Muscle layer of colon (tissue), 2 donors: ENCODE data around the gene MYRFL.
"Not testable (repeated sequence)": the region's sequence is repeated elsewhere in the genome, so short reads cannot be mapped to it uniquely, and the experiment has no call there.

Source experiments
- H3K27ac ChIP-seq: one replicate; pipeline ENCODE4 v1.7.0; 2013; ENCODE audit warnings: low read depth, mild to moderate bottlenecking, low read length, moderate library complexity
- H3K27me3 ChIP-seq, 2 donors: one replicate each; pipeline ENCODE4 v1.7.0; 2013; ENCODE audit warnings: low read length in 2 of 2, mild to moderate bottlenecking in 2 of 2; ENCODE audit not compliant: insufficient read depth in 2 of 2, control insufficient read depth in 1 of 2
- H3K36me3 ChIP-seq: one replicate; pipeline ENCODE4 v1.7.0; 2013; ENCODE audit warnings: mild to moderate bottlenecking, low read length; ENCODE audit not compliant: insufficient read depth
- H3K4me1 ChIP-seq: one replicate; pipeline ENCODE4 v1.7.0; 2013; ENCODE audit warnings: mild to moderate bottlenecking, low read length; ENCODE audit not compliant: insufficient read depth
- H3K4me3 ChIP-seq, 2 donors: one replicate each; pipeline ENCODE4 v1.7.0; 2013; ENCODE audit warnings: low read length in 2 of 2, low read depth in 1 of 2, mild to moderate bottlenecking in 1 of 2, moderate library complexity in 1 of 2
- H3K9ac ChIP-seq: one replicate; pipeline ENCODE4 v1.7.0; 2013; ENCODE audit warnings: low read length
- H3K9me3 ChIP-seq: one replicate; pipeline ENCODE4 v1.7.0; 2013; ENCODE audit warnings: mild to moderate bottlenecking, low read length
- donor health status: abdominal sarcoma.
- donor health status: Adenocarcinoma of cecum.

MYRFL gene

GRCh38 chr12:69824966-69825560 lies at the start of gene MYRFL:
TSS of gene MYRFL (plus strand) at chr12:69825227. CDS start at chr12:69825518, 291 bp downstream.
- H3K4me1 ChIP-seq, result no peaks in the 10 kb centered on the region
- no peak within 1 kb of the TSS for H3K27ac ChIP-seq
- H3K9ac ChIP-seq, result no peak within 1 kb of the TSS
- H3K4me3 ChIP-seq, result no peak within 1 kb of the TSS
- H3K27me3 ChIP-seq, result no peaks in the 10 kb centered on the region
- no peaks in the 10 kb centered on the region for H3K36me3 ChIP-seq
- no peaks in the 10 kb centered on the region for H3K9me3 ChIP-seq

GRCh38 chr12:69779928-69780327 lies 45.1 kb upstream of the MYRFL start:
- H3K4me3 ChIP-seq, result no peak overlapping the region
- no peak overlapping the region for H3K9ac ChIP-seq
- no peaks in the 10 kb centered on the region for H3K36me3 ChIP-seq
- H3K27me3 ChIP-seq, result no peaks in the 10 kb centered on the region
- no peak overlapping the region for H3K27ac ChIP-seq
- H3K9me3 ChIP-seq, result no peaks in the 10 kb centered on the region
- H3K4me1 ChIP-seq, result no peaks in the 10 kb centered on the region

GRCh38 chr12:69783365-69783764 lies 41.7 kb upstream of the MYRFL start:
- H3K9ac ChIP-seq, result no peak overlapping the region
- H3K27me3 ChIP-seq, result no peaks in the 10 kb centered on the region
- no peaks in the 10 kb centered on the region for H3K9me3 ChIP-seq
- H3K4me3 ChIP-seq, result no peak overlapping the region
- H3K27ac ChIP-seq, result no peak overlapping the region
- H3K4me1 ChIP-seq, result no peaks in the 10 kb centered on the region
- no peaks in the 10 kb centered on the region for H3K36me3 ChIP-seq

DNA sequence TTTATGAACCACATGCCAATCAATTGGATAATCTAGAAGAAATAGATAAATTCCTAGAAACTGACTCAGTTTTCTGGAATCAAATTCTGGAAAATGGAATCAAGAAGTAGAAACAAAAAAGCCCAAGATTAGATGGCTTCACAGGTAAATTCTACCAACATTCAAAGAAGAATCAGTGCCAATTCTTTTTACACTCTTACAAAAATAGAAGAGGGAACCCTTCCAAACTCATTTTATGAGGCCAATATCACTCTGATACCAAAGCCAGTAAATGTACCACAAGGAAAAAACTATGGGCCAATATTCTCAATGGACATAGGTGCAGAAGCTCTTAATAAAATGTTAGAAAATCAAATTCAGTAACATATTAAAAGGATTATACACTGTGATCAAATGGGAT lies 35.7 kb upstream of the MYRFL start:
- no peaks in the 10 kb centered on the region for H3K36me3 ChIP-seq
- H3K27me3 ChIP-seq, result no peaks in the 10 kb centered on the region

DNA sequence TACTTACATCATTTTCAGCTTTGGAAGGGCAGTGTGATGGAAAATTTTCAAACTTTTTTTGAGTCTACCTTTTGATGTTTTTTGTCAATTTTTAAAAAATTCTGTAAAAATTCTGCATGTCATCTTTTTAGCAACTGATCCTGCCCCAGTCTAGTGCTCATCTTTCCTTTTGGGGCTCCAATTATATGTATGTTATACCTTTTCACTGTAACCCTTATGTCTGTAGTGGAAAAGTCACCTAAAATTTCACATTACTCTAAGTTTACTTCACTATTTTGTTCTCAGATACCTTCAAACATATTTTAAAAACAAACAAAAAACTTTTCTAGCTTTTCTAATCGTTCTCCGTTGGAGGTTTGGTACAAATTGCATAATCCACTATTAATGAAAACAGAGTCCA lies 32.5 kb upstream of the MYRFL start:
- Histone ChIP-seq H3K27me3 (no peaks in the 10 kb centered on the region), H3K4me3 (no peak overlapping the region), H3K36me3 (no peaks in the 10 kb centered on the region), H3K9me3 (peaks cover 6% of the 10 kb centered on the region), H3K27ac (no peak overlapping the region), H3K4me1 (no peaks in the 10 kb centered on the region), H3K9ac (no peak overlapping the region)

More for the DNA sequence above, 35.7 kb upstream of the MYRFL start:
- no peak overlapping the region for H3K27ac ChIP-seq
- H3K4me1 ChIP-seq, result no peaks in the 10 kb centered on the region
- H3K9me3 ChIP-seq, result peaks cover 6% of the 10 kb centered on the region
- no peak overlapping the region for H3K9ac ChIP-seq
- H3K4me3 ChIP-seq, result no peak overlapping the region

GRCh38 chr12:69807101-69807897 lies 17.7 kb upstream of the MYRFL start:
- H3K4me3 ChIP-seq, result not testable (repeated sequence)

GRCh38 chr12:69810870-69811498 lies 14.0 kb upstream of the MYRFL start:
- Histone ChIP-seq H3K36me3 (no peaks in the 10 kb centered on the region), H3K27me3 (no peaks in the 10 kb centered on the region), H3K4me3 (no peak overlapping the region), H3K9me3 (no peaks in the 10 kb centered on the region), H3K27ac (no peak overlapping the region), H3K9ac (no peak overlapping the region), H3K4me1 (no peaks in the 10 kb centered on the region)

More at GRCh38 chr12:69807101-69807897, 17.7 kb upstream of the MYRFL start:
- H3K9me3 ChIP-seq, H3K36me3 ChIP-seq, H3K27me3 ChIP-seq, H3K9ac ChIP-seq, H3K4me1 ChIP-seq, H3K27ac ChIP-seq: not testable (repeated sequence)

DNA sequence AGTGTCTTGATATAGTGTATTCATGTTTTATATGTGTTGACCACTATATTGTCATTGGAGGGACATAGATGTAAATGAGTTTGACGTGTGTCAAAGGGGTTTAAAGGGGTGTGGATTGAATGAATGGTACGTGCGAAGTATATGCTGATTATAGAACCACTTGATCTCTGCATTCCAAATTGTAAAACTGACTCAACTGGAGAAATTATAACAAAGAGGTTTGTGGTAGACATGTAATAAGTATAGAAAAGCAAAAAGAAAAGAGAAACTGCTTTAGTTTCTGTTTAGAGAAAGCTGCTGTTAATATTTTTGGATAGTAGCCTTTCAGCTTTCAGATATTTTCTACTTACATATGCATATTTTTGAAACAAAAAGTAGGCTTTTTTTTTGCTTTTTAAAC lies 8.9 kb upstream of the MYRFL start:
- no peaks in the 10 kb centered on the region for H3K27me3 ChIP-seq
- H3K9me3 ChIP-seq, result no peaks in the 10 kb centered on the region
- no peak overlapping the region for H3K4me3 ChIP-seq
- no peaks in the 10 kb centered on the region for H3K36me3 ChIP-seq
- H3K27ac ChIP-seq, result no peak overlapping the region
- H3K4me1 ChIP-seq, result no peaks in the 10 kb centered on the region
- H3K9ac ChIP-seq, result no peak overlapping the region

DNA sequence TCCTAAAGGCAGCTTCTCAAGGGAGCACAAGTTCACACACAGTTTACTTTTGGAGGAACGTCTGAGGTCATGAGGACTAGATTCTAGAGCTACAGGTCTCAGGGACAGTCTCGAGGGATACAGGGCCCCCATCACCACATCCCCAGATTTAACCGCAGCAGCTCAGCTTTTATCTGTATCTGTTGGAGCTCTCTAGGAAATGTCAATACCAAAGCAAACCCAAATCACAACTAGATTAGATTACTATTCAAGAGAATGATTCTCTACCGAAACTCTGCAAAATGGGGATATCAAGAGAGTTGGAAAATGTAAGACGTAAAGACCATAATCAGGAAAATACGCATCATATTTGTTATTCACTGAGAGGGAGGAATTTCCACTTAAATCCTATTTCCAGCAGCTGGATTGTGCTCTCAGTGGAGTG lies 4.0 kb upstream of the MYRFL start:
- H3K27me3 ChIP-seq, result no peaks in the 10 kb centered on the region
- no peaks in the 10 kb centered on the region for H3K9me3 ChIP-seq
- no peak overlapping the region for H3K9ac ChIP-seq
- H3K36me3 ChIP-seq, result no peaks in the 10 kb centered on the region
- H3K27ac ChIP-seq, result no peak overlapping the region
- H3K4me1 ChIP-seq, result no peaks in the 10 kb centered on the region
- H3K4me3 ChIP-seq, result no peak overlapping the region

- Histone ChIP-seq H3K9ac (no peak overlapping the region), H3K27ac (no peak overlapping the region), H3K36me3 (no peaks in the 10 kb centered on the region), H3K9me3 (no peaks in the 10 kb centered on the region), H3K4me1 (no peaks in the 10 kb centered on the region), H3K4me3 (no peak overlapping the region), H3K27me3 (no peaks in the 10 kb centered on the region)
Measured at GRCh38 chr12:69821456-69822159, 3.4 kb upstream of the MYRFL start.

- H3K27me3 ChIP-seq, result no peaks in the 10 kb centered on the region
- H3K9me3 ChIP-seq, result no peaks in the 10 kb centered on the region
- no peaks in the 10 kb centered on the region for H3K36me3 ChIP-seq
- H3K4me1 ChIP-seq, result no peaks in the 10 kb centered on the region
- H3K4me3 ChIP-seq, result no peak overlapping the region
- no peak overlapping the region for H3K27ac ChIP-seq
- H3K9ac ChIP-seq, result no peak overlapping the region
Measured at GRCh38 chr12:69822201-69822860, 2.7 kb upstream of the MYRFL start.
